ENCODE results near the gene GRIK1. TPM values are rescaled to one million over a fixed set of nuclear protein-coding genes. Genes with fewer than 3 reads are reported as not detected.
"Not testable (repeated sequence)": the region's sequence is repeated elsewhere in the genome, so short reads cannot be mapped to it uniquely, and the experiment has no call there.

Gene GRIK1
- total RNA-seq, 4 donors from 2014 or later, result 0.44 to 4.1 (median 2.6) TPM

GRCh38 chr21:29610779-29611360 lies 328.9 kb downstream of the GRIK1 start:
- H3K9me3 ChIP-seq, result no peaks in the 10 kb centered on the region
- H3K4me1 ChIP-seq, result no peaks in the 10 kb centered on the region
- DNase-seq (ENCODE audit: low spot score in 2 of 2), result no peak
- H3K27ac ChIP-seq, result no peak overlapping the region
- no peak for TF ChIP-seq CTCF (IDR thresholded peaks at IDR 0.05)
- no peak for TF ChIP-seq POLR2A (IDR thresholded peaks at IDR 0.05)
- TF ChIP-seq EP300 (IDR thresholded peaks at IDR 0.05), result no peak
- H3K4me3 ChIP-seq, result no peak overlapping the region
- H3K27me3 ChIP-seq, result no peaks in the 10 kb centered on the region
- WGBS, 2 donors, result 29 to 44% methylated on average over 2 of the region's 2 CpGs
- H3K36me3 ChIP-seq, result no peaks in the 10 kb centered on the region

- no peak for TF ChIP-seq POLR2A (IDR thresholded peaks at IDR 0.05)
- no peak for TF ChIP-seq EP300 (IDR thresholded peaks at IDR 0.05)
- no peak for TF ChIP-seq CTCF (IDR thresholded peaks at IDR 0.05)
- no peak for DNase-seq (ENCODE audit: low spot score in 2 of 2)
- 89 to 91% methylated on average over 3 of the region's 3 CpGs for WGBS, 2 donors
- Histone ChIP-seq H3K4me3 (no peak overlapping the region), H3K4me1 (no peaks in the 10 kb centered on the region), H3K36me3 (no peaks in the 10 kb centered on the region), H3K27me3 (no peaks in the 10 kb centered on the region), H3K27ac (no peak overlapping the region), H3K9me3 (no peaks in the 10 kb centered on the region)
Measured at GRCh38 chr21:29606613-29607012, 333.2 kb downstream of the GRIK1 start.

GRCh38 chr21:29605219-29605618 lies 334.6 kb downstream of the GRIK1 start:
- not testable (repeated sequence) for H3K27ac ChIP-seq; DNase-seq (ENCODE audit: low spot score in 2 of 2); H3K9me3 ChIP-seq; H3K27me3 ChIP-seq; H3K4me3 ChIP-seq; H3K36me3 ChIP-seq; H3K4me1 ChIP-seq
- 85 to 87% methylated on average over 3 of the region's 3 CpGs for WGBS, 2 donors

- Histone ChIP-seq H3K4me3 (no peak overlapping the region), H3K27ac (no peak overlapping the region), H3K36me3 (peaks cover 0 to 7% (median 0%) of the 10 kb centered on the region in 3 donors), H3K27me3 (no peaks in the 10 kb centered on the region), H3K9me3 (no peaks in the 10 kb centered on the region), H3K4me1 (no peaks in the 10 kb centered on the region)
- WGBS, 2 donors, result 57 to 68% methylated on average over 4 of the region's 4 CpGs
- DNase-seq (ENCODE audit: low spot score in 2 of 2), result no peak
- TF ChIP-seq EP300 (IDR thresholded peaks at IDR 0.05) (no peak), CTCF (IDR thresholded peaks at IDR 0.05) (no peak), POLR2A (IDR thresholded peaks at IDR 0.05) (no peak)
Measured at GRCh38 chr21:29604076-29604475, 335.7 kb downstream of the GRIK1 start.

GRCh38 chr21:29601047-29601446 lies 338.7 kb downstream of the GRIK1 start:
- no peaks in the 10 kb centered on the region for H3K9me3 ChIP-seq
- H3K27me3 ChIP-seq, result no peaks in the 10 kb centered on the region
- TF ChIP-seq POLR2A (IDR thresholded peaks at IDR 0.05) (no peak), CTCF (IDR thresholded peaks at IDR 0.05) (no peak), EP300 (IDR thresholded peaks at IDR 0.05) (no peak)
- WGBS, 2 donors, result 95% methylated on average over 4 of the region's 4 CpGs
- no peak for DNase-seq (ENCODE audit: low spot score in 2 of 2)
- no peak overlapping the region for H3K27ac ChIP-seq
- peaks cover 0 to 10% (median 0%) of the 10 kb centered on the region in 3 donors for H3K36me3 ChIP-seq
- H3K4me1 ChIP-seq, result no peaks in the 10 kb centered on the region
- no peak overlapping the region for H3K4me3 ChIP-seq

- Histone ChIP-seq H3K27me3 (no peaks in the 10 kb centered on the region), H3K36me3 (no peaks in the 10 kb centered on the region), H3K9me3 (no peaks in the 10 kb centered on the region), H3K27ac (no peak overlapping the region), H3K4me1 (peaks cover 0 to 11% (median 0%) of the 10 kb centered on the region in 4 donors), H3K4me3 (no peak overlapping the region)
- no peak for TF ChIP-seq EP300 (IDR thresholded peaks at IDR 0.05)
- no peak for TF ChIP-seq POLR2A (IDR thresholded peaks at IDR 0.05)
- TF ChIP-seq CTCF (IDR thresholded peaks at IDR 0.05), result no peak
- DNase-seq (ENCODE audit: low spot score in 2 of 2), result no peak
- 53 to 65% methylated on average over 1 of the region's 1 CpG for WGBS, 2 donors
Measured at GRCh38 chr21:29586696-29587095, 353.1 kb downstream of the GRIK1 start.

All from tibial nerve (tissue), 4 donors.